ENCODE data around the gene PRKN. TPM values are rescaled to one million over a fixed set of nuclear protein-coding genes. Genes with fewer than 3 reads are reported as not detected.
A peak's percentile ranks its signal among the peaks of the same experiment; 100 is the strongest.

The PRKN gene
- total RNA-seq, 4 donors from 2014 or later: 6.3 to 11.9 (median 9.5) TPM

- intact Hi-C loops (cut with DNase I; ENCODE audit: low total_unique reads): no loop called here
- H3K4me3 ChIP-seq (ENCODE audit: low read depth, poor library complexity, severe bottlenecking): no peak overlapping the region
- 22 to 27% methylated on average over 2 of the region's 2 CpGs for WGBS, 2 donors
- DNase-seq (ENCODE audit: low spot score in 2 of 2): no peak
- TF ChIP-seq POLR2A (IDR thresholded peaks at IDR 0.05) (no peak), CTCF (IDR thresholded peaks at IDR 0.05) (no peak)
These were observed 1320.5 kb downstream of the PRKN start for GRCh38 chr6:161407115-161407514.

- peak in 1 of 2 donors; percentile 54 for DNase-seq (ENCODE audit: low spot score in 2 of 2)
- intact Hi-C loops (cut with DNase I; ENCODE audit: low total_unique reads): no loop called here
- 28 to 39% methylated on average over 6 of the region's 6 CpGs for WGBS, 2 donors
- TF ChIP-seq CTCF (IDR thresholded peaks at IDR 0.05) (no peak), POLR2A (IDR thresholded peaks at IDR 0.05) (no peak)
- H3K4me3 ChIP-seq (ENCODE audit: low read depth, poor library complexity, severe bottlenecking): no peak overlapping the region
These were observed 1320.9 kb downstream of the PRKN start for GRCh38 chr6:161406646-161407045.

GRCh38 chr6:161405418-161405817 is 1322.1 kb downstream of the PRKN start:
- TF ChIP-seq POLR2A (IDR thresholded peaks at IDR 0.05) (no peak), CTCF (IDR thresholded peaks at IDR 0.05) (no peak)
- intact Hi-C loops (cut with DNase I; ENCODE audit: low total_unique reads): no loop called here
- WGBS, 2 donors: 91 to 98% methylated on average over 4 of the region's 4 CpGs
- H3K4me3 ChIP-seq (ENCODE audit: low read depth, poor library complexity, severe bottlenecking): no peak overlapping the region
- no peak for DNase-seq (ENCODE audit: low spot score in 2 of 2)

GRCh38 chr6:161403717-161404116 is 1323.8 kb downstream of the PRKN start:
- no peak for TF ChIP-seq CTCF (IDR thresholded peaks at IDR 0.05)
- TF ChIP-seq POLR2A (IDR thresholded peaks at IDR 0.05): no peak
- 67 to 75% methylated on average over 1 of the region's 1 CpG for WGBS, 2 donors
- intact Hi-C loops (cut with DNase I; ENCODE audit: low total_unique reads): no loop called here

GRCh38 chr6:161401587-161402309 is 1325.8 kb downstream of the PRKN start:
- H3K4me3 ChIP-seq (ENCODE audit: low read depth, poor library complexity, severe bottlenecking): no peak overlapping the region
- TF ChIP-seq POLR2A (IDR thresholded peaks at IDR 0.05) (no peak), CTCF (IDR thresholded peaks at IDR 0.05) (no peak)
- no peak for DNase-seq (ENCODE audit: low spot score in 2 of 2)
- intact Hi-C loops (cut with DNase I; ENCODE audit: low total_unique reads): no loop called here
- WGBS, 2 donors: 84 to 86% methylated on average over 8 of the region's 8 CpGs

More at GRCh38 chr6:161403717-161404116, 1323.8 kb downstream of the PRKN start:
- no peak for DNase-seq (ENCODE audit: low spot score in 2 of 2)
- no peak overlapping the region for H3K4me3 ChIP-seq (ENCODE audit: low read depth, poor library complexity, severe bottlenecking)

GRCh38 chr6:161400671-161401070 is 1326.9 kb downstream of the PRKN start:
- H3K4me3 ChIP-seq (ENCODE audit: low read depth, poor library complexity, severe bottlenecking): no peak overlapping the region
- 77 to 83% methylated on average over 5 of the region's 5 CpGs for WGBS, 2 donors
- intact Hi-C loops (cut with DNase I; ENCODE audit: low total_unique reads): no loop called here
- TF ChIP-seq POLR2A (IDR thresholded peaks at IDR 0.05): no peak
- no peak for DNase-seq (ENCODE audit: low spot score in 2 of 2)
